ENCODE results near the gene POC1A. TPM values are rescaled to one million over a fixed set of nuclear protein-coding genes. Genes with fewer than 3 reads are reported as not detected.

Gene POC1A
- total RNA-seq, 1 experiment from 2014 or later, result 43.0 TPM

DNA sequence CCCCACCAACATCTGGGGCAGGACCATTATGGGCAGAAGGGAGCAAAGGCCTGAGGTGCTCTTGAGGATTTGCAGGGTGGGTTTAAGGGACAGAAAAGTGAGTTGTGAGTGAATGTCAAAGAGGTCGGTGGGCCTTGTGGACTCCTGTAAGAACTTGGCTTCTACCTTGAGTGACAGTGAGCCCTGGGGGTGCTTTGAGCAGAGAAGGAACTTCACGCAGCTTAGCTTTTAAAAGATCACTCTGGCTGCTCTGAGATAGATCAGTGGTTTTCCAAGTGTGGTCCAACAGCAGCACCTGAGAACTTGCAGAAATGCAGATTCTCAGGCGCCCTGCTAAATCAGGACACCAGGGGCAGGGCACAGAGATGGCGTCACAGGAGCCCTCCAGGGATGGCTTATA lies 28.5 kb upstream of the POC1A start:
- ATAC-seq (no peak), DNase-seq (no peak)
- ChIA-PET CTCF (no interaction called here), POLR2A (ENCODE audit: unreplicated experiment) (no interaction called here)
- Histone ChIP-seq H3K4me1 (ENCODE audit: insufficient read depth, low read length) (no peaks in the 10 kb centered on the region), H3K4me2 (ENCODE audit: low read length) (no peak overlapping the region), H3K79me2 (ENCODE audit: low read length) (no peaks in the 10 kb centered on the region), H3K27ac (ENCODE audit: low read length) (no peak overlapping the region), H3K9ac (ENCODE audit: low read length) (no peak overlapping the region), H3F3A (ENCODE audit: low read length, unreplicated experiment) (no peaks in the 10 kb centered on the region), H3K9me2 (replicated peaks; ENCODE audit: low read length) (no peaks in the 10 kb centered on the region), H4K20me1 (ENCODE audit: low read length) (no peaks in the 10 kb centered on the region), H3K9me3 (ENCODE audit: low read length) (no peaks in the 10 kb centered on the region), H3K4me3 (ENCODE audit: low read length) (no peak overlapping the region), H2AFZ (ENCODE audit: low read length) (no peak overlapping the region), H3K36me3 (ENCODE audit: low read depth, low read length) (no peaks in the 10 kb centered on the region), H3K27me3 (ENCODE audit: low read length) (no peaks in the 10 kb centered on the region)
- no TSS peak for BruUV-seq (replicated peaks)
- TF ChIP-seq EZH2phosphoT487 (IDR thresholded peaks at IDR 0.05; ENCODE audit: borderline replicate concordance, low read length) (no peak), EZH2 (IDR thresholded peaks at IDR 0.05; ENCODE audit: low read length, unreplicated experiment) (no peak)
- intact Hi-C loops (cut with micrococcal nuclease), result no loop called here

DNA sequence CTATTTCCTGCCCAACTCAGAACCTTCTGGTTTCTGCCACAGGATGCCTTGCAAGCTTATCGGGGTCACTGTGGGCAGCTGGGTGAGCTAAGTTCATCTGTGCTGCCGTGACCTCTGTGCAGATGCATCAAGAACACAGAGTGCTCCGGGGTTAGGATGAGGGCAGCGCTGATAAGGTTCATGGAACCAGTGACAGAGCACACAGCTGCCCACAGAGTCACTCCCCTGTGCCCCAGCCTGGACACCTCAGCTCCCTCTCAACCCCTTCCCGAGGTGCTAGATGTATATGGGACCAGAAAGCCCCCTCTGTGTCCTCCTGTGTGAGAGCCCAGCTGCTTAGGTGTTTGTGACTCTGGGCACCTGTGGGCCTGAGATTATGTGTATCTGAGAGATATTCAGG lies 28.0 kb upstream of the POC1A start:
- Histone ChIP-seq H3K4me3 (ENCODE audit: low read length) (no peak overlapping the region), H2AFZ (ENCODE audit: low read length) (no peak overlapping the region), H3K9me3 (ENCODE audit: low read length) (no peaks in the 10 kb centered on the region), H3K79me2 (ENCODE audit: low read length) (no peaks in the 10 kb centered on the region), H3K27me3 (ENCODE audit: low read length) (no peaks in the 10 kb centered on the region), H3K4me1 (ENCODE audit: insufficient read depth, low read length) (no peaks in the 10 kb centered on the region), H3K36me3 (ENCODE audit: low read depth, low read length) (no peaks in the 10 kb centered on the region), H4K20me1 (ENCODE audit: low read length) (no peaks in the 10 kb centered on the region), H3K9ac (ENCODE audit: low read length) (no peak overlapping the region), H3K9me2 (replicated peaks; ENCODE audit: low read length) (no peaks in the 10 kb centered on the region), H3K27ac (ENCODE audit: low read length) (no peak overlapping the region), H3K4me2 (ENCODE audit: low read length) (no peak overlapping the region), H3F3A (ENCODE audit: low read length, unreplicated experiment) (no peaks in the 10 kb centered on the region)
- ChIA-PET POLR2A (ENCODE audit: unreplicated experiment) (no interaction called here), CTCF (no interaction called here)
- DNase-seq (no peak), ATAC-seq (no peak)
- BruUV-seq (replicated peaks), result no TSS peak
- TF ChIP-seq EZH2phosphoT487 (IDR thresholded peaks at IDR 0.05; ENCODE audit: borderline replicate concordance, low read length) (no peak), EZH2 (IDR thresholded peaks at IDR 0.05; ENCODE audit: low read length, unreplicated experiment) (no peak)
- TF ChIP-seq, protein P1, sequence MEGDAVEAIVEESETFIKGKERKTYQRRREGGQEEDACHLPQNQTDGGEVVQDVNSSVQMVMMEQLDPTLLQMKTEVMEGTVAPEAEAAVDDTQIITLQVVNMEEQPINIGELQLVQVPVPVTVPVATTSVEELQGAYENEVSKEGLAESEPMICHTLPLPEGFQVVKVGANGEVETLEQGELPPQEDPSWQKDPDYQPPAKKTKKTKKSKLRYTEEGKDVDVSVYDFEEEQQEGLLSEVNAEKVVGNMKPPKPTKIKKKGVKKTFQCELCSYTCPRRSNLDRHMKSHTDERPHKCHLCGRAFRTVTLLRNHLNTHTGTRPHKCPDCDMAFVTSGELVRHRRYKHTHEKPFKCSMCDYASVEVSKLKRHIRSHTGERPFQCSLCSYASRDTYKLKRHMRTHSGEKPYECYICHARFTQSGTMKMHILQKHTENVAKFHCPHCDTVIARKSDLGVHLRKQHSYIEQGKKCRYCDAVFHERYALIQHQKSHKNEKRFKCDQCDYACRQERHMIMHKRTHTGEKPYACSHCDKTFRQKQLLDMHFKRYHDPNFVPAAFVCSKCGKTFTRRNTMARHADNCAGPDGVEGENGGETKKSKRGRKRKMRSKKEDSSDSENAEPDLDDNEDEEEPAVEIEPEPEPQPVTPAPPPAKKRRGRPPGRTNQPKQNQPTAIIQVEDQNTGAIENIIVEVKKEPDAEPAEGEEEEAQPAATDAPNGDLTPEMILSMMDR (conservative IDR thresholded peaks at IDR 0.05; ENCODE audit: low read depth, low read length), result no peak
- intact Hi-C loops (cut with micrococcal nuclease), result no loop called here

DNA sequence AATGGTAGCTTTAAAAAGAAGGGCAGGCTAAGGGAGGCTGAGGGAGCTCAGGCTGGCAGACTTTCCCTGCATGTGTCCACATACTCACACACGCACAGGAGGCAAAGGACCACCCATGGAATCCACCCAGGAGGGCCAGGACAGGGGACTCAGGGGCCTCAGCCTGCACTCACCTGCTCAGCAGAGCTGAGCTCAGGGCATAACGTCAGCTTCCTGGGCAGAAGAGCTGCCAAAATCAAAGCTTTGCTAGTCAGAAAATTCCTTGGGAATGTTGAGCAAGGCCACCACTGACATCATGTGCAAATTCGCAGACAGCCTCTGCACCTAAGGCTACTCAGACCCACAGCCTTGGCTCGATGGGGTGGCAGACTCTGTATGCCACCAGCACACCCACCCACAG lies 27.3 kb upstream of the POC1A start:
- no peaks in the 10 kb centered on the region for H3K79me2 ChIP-seq (ENCODE audit: low read length)
- H3K4me1 ChIP-seq (ENCODE audit: insufficient read depth, low read length), result no peaks in the 10 kb centered on the region
- DNase-seq (peak; percentile 19), ATAC-seq (peak; percentile 40; the same call in 1 of the 2 replicates)
- ChIA-PET CTCF (no interaction called here), POLR2A (ENCODE audit: unreplicated experiment) (interaction anchor here (0.6 kb wide), 1 partner anchor 59 kb away, joined by 3 read pairs; no protein-coding TSS in a partner anchor)
- TF ChIP-seq, protein P1 (conservative IDR thresholded peaks at IDR 0.05; ENCODE audit: low read depth, low read length), result no peak
- TF ChIP-seq EZH2phosphoT487 (IDR thresholded peaks at IDR 0.05; ENCODE audit: borderline replicate concordance, low read length), result no peak
- TF ChIP-seq EZH2 (IDR thresholded peaks at IDR 0.05; ENCODE audit: low read length, unreplicated experiment), result no peak
- H3K27ac ChIP-seq (ENCODE audit: low read length), result no peak overlapping the region
- BruUV-seq (replicated peaks), result no TSS peak
- H4K20me1 ChIP-seq (ENCODE audit: low read length), result no peaks in the 10 kb centered on the region
- no peak overlapping the region for H2AFZ ChIP-seq (ENCODE audit: low read length)
- no peaks in the 10 kb centered on the region for H3K36me3 ChIP-seq (ENCODE audit: low read depth, low read length)
- H3F3A ChIP-seq (ENCODE audit: low read length, unreplicated experiment), result no peaks in the 10 kb centered on the region
- intact Hi-C loops (cut with micrococcal nuclease), result no loop called here
- no peaks in the 10 kb centered on the region for H3K27me3 ChIP-seq (ENCODE audit: low read length)
- no peaks in the 10 kb centered on the region for H3K9me3 ChIP-seq (ENCODE audit: low read length)
- H3K4me2 ChIP-seq (ENCODE audit: low read length), result no peak overlapping the region
- H3K4me3 ChIP-seq (ENCODE audit: low read length), result no peak overlapping the region
- no peaks in the 10 kb centered on the region for H3K9me2 ChIP-seq (replicated peaks; ENCODE audit: low read length)
- H3K9ac ChIP-seq (ENCODE audit: low read length), result no peak overlapping the region
